Naive thymus-derived CD4-positive, alpha-beta T cell (primary cell): ENCODE data around the gene RBMX2. TPM values are rescaled to one million over a fixed set of nuclear protein-coding genes. Genes with fewer than 3 reads are reported as not detected.
"Not testable (repeated sequence)": the region's sequence is repeated elsewhere in the genome, so short reads cannot be mapped to it uniquely, and the experiment has no call there.

Experiments
- ATAC-seq: fragments of 150-1000 bp; cut with Tn5 transposase; 2 replicates; pipeline ENCODE4 v1.10.0; 2021; ENCODE audit warnings: mild to moderate bottlenecking, moderate library complexity
- CTCF ChIA-PET: fragments of 350-600 bp; sonication (Branson Sonifier 250); formaldehyde crosslinking; loops from one replicate; lab custom pipeline; 2021; ENCODE audit warnings: antibody characterized with exemption; lab: Charles Lee
- POLR2A ChIA-PET: fragments of 350-600 bp; sonication (Branson Sonifier 250); formaldehyde crosslinking; loops from one replicate; lab custom pipeline; 2021; ENCODE audit warnings: antibody characterized with exemption, inconsistent platforms; lab: Charles Lee
- DNase-seq, 9 donors: peaks; one replicate each; pipeline versions ENCODE4 v3.0.0 to v3.0.0-alpha.2; 2020 to 2022; ENCODE audit warnings: mixed read lengths in 1 of 9
- H3K27ac ChIP-seq: one replicate; pipeline ENCODE4 v1.7.0; 2013; ENCODE audit warnings: mild to moderate bottlenecking, low read depth, low read length, moderate library complexity
- H3K27me3 ChIP-seq, 2 donors: one replicate each; pipeline ENCODE4 v1.7.0; 2013; ENCODE audit warnings: low read length in 2 of 2, mild to moderate bottlenecking in 2 of 2, moderate library complexity in 2 of 2; ENCODE audit not compliant: control insufficient read depth in 2 of 2, insufficient read depth in 2 of 2
- H3K36me3 ChIP-seq, 3 experiments: 1 replicate in 2 of 3; 2 replicates in 1 of 3; pipeline ENCODE4 v1.7.0; 2013; ENCODE audit warnings: low read length in 3 of 3, mild to moderate bottlenecking in 3 of 3, moderate library complexity in 1 of 3; ENCODE audit not compliant: insufficient read depth in 3 of 3, control insufficient read depth in 2 of 3
- H3K4me1 ChIP-seq, 2 donors: one replicate each; pipeline ENCODE4 v1.7.0; 2013; ENCODE audit warnings: low read length in 2 of 2, mild to moderate bottlenecking in 2 of 2, moderate library complexity in 1 of 2; ENCODE audit not compliant: control insufficient read depth in 2 of 2, insufficient read depth in 2 of 2
- H3K4me3 ChIP-seq: 2 replicates; pipeline ENCODE4 v1.7.0; 2013; ENCODE audit warnings: mild to moderate bottlenecking, low read length
- H3K9me3 ChIP-seq, 3 experiments: 1 replicate in 2 of 3; 2 replicates in 1 of 3; pipeline ENCODE4 v1.7.0; 2013; ENCODE audit warnings: low read length in 3 of 3; ENCODE audit not compliant: control insufficient read depth in 2 of 3
- H3K27ac Mint-ChIP-seq, 9 donors: one replicate each; pipeline ENCODE4 v1.8.0; 2020 to 2022; ENCODE audit warnings: mixed read lengths in 9 of 9, mild to moderate bottlenecking in 8 of 9, moderate library complexity in 5 of 9, inconsistent platforms in 2 of 9
- H3K27me3 Mint-ChIP-seq, 5 donors: one replicate each; pipeline ENCODE4 v1.8.0; 2021 to 2022; ENCODE audit warnings: mixed read lengths in 5 of 5, mild to moderate bottlenecking in 1 of 5
- H3K36me3 Mint-ChIP-seq, 5 donors: one replicate each; pipeline ENCODE4 v1.8.0; 2020 to 2022; ENCODE audit warnings: mixed read lengths in 5 of 5, mild to moderate bottlenecking in 3 of 5, inconsistent platforms in 1 of 5
- H3K4me1 Mint-ChIP-seq, 7 donors: one replicate each; pipeline ENCODE4 v1.8.0; 2020 to 2022; ENCODE audit warnings: mixed read lengths in 7 of 7, mild to moderate bottlenecking in 3 of 7, inconsistent platforms in 1 of 7
- H3K4me3 Mint-ChIP-seq, 10 donors: one replicate each; pipeline ENCODE4 v1.8.0; 2020 to 2022; ENCODE audit warnings: mild to moderate bottlenecking in 10 of 10, mixed read lengths in 10 of 10, moderate library complexity in 6 of 10, inconsistent platforms in 2 of 10
- H3K9me3 Mint-ChIP-seq, 11 donors: one replicate each; pipeline ENCODE4 v1.8.0; 2020 to 2022; ENCODE audit warnings: mixed read lengths in 11 of 11, mild to moderate bottlenecking in 4 of 11, inconsistent platforms in 1 of 11, moderate library complexity in 1 of 11
- intact Hi-C, 2 donors: fragments of 100-400 bp; cut with micrococcal nuclease; formaldehyde crosslinking; loops; one replicate each; pipeline ENCODE4 v1.15.1; 2023
- polyA plus RNA-seq, 2 donors: library from polyadenylated mRNA; unstranded; fragments of 300-500 nt; fragmentation: Illumina TruSeq; gene quantifications; one replicate each; pipeline ENCODE4 v1.2.3, GENCODE V29; 2021
- total RNA-seq, 6 experiments: library from RNA in 5 of 6; stranded (reverse) in 5 of 6; gene quantifications; 1 replicate in 5 of 6; 2 replicates in 1 of 6; pipeline ENCODE4 v1.2.3 and lab custom pipeline; 2021 to 2026

Gene RBMX2
- total and polyA plus RNA-seq, 7 experiments from 2014 or later, result 14.9 to 31.4 (median 25.0) TPM

GRCh38 chrX:130418066-130418465, 16.3 kb downstream of the RBMX2 start:
- H3K27ac Mint-ChIP-seq, result no peak overlapping the region
- CTCF ChIA-PET, result no interaction called here

GRCh38 chrX:130418740-130419139, 17.0 kb downstream of the RBMX2 start:
- H3K36me3 Mint-ChIP-seq, result peaks cover 0 to 5% (median 0%) of the 10 kb centered on the region in 5 donors
- no peak overlapping the region for H3K4me3 ChIP-seq
- ChIA-PET POLR2A (no interaction called here), CTCF (interaction anchor here (0.6 kb wide), 1 partner anchor 463 kb away, joined by 3 read pairs; no protein-coding TSS in a partner anchor)
- H3K27ac ChIP-seq, result no peak overlapping the region
- H3K9me3 ChIP-seq, result no peaks in the 10 kb centered on the region
- no peak for DNase-seq
- no peak overlapping the region for H3K4me3 Mint-ChIP-seq
- H3K27ac Mint-ChIP-seq, result no peak overlapping the region
- peaks cover 0 to 2% (median 0%) of the 10 kb centered on the region in 5 donors for H3K27me3 Mint-ChIP-seq
- no peaks in the 10 kb centered on the region for H3K36me3 ChIP-seq
- intact Hi-C loops, result no loop called here
- H3K9me3 Mint-ChIP-seq, result no peaks in the 10 kb centered on the region
- H3K27me3 ChIP-seq, result no peaks in the 10 kb centered on the region
- H3K4me1 Mint-ChIP-seq, result no peaks in the 10 kb centered on the region
- no peak for ATAC-seq
- H3K4me1 ChIP-seq, result no peaks in the 10 kb centered on the region

More at GRCh38 chrX:130418066-130418465, 16.3 kb downstream of the RBMX2 start:
- Histone ChIP-seq H3K27me3 (no peaks in the 10 kb centered on the region), H3K27ac (no peak overlapping the region), H3K4me3 (no peak overlapping the region), H3K9me3 (no peaks in the 10 kb centered on the region), H3K36me3 (no peaks in the 10 kb centered on the region), H3K4me1 (no peaks in the 10 kb centered on the region)
- Mint-ChIP-seq H3K27me3 (no peaks in the 10 kb centered on the region), H3K9me3 (no peaks in the 10 kb centered on the region), H3K4me3 (no peak overlapping the region), H3K4me1 (no peaks in the 10 kb centered on the region), H3K36me3 (peaks cover 0 to 5% (median 0%) of the 10 kb centered on the region in 5 donors)
- POLR2A ChIA-PET, result no interaction called here
- DNase-seq (no peak), ATAC-seq (no peak)
- intact Hi-C loops, result no loop called here

- no peaks in the 10 kb centered on the region for H3K9me3 ChIP-seq
- H3K27me3 ChIP-seq, result no peaks in the 10 kb centered on the region
- no peaks in the 10 kb centered on the region for H3K4me1 Mint-ChIP-seq
- no peak overlapping the region for H3K27ac ChIP-seq
- H3K27ac Mint-ChIP-seq, result no peak overlapping the region
- DNase-seq (no peak), ATAC-seq (no peak)
- ChIA-PET POLR2A (no interaction called here), CTCF (no interaction called here)
- intact Hi-C loops, result no loop called here
- no peak overlapping the region for H3K4me3 Mint-ChIP-seq
- no peaks in the 10 kb centered on the region for H3K36me3 ChIP-seq
- H3K27me3 Mint-ChIP-seq, result peaks cover 0 to 2% (median 0%) of the 10 kb centered on the region in 5 donors
- peaks cover 0 to 3% (median 0%) of the 10 kb centered on the region in 5 donors for H3K36me3 Mint-ChIP-seq
- H3K4me1 ChIP-seq, result no peaks in the 10 kb centered on the region
- no peak overlapping the region for H3K4me3 ChIP-seq
- no peaks in the 10 kb centered on the region for H3K9me3 Mint-ChIP-seq
Observed at GRCh38 chrX:130419263-130419662, 17.5 kb downstream of the RBMX2 start.

- Mint-ChIP-seq H3K36me3 (no peaks in the 10 kb centered on the region), H3K4me3 (no peak overlapping the region), H3K27me3 (peaks cover 0 to 2% (median 0%) of the 10 kb centered on the region in 5 donors), H3K9me3 (no peaks in the 10 kb centered on the region), H3K27ac (no peak overlapping the region), H3K4me1 (no peaks in the 10 kb centered on the region)
- ATAC-seq, result no peak
- Histone ChIP-seq H3K27me3 (no peaks in the 10 kb centered on the region), H3K9me3 (no peaks in the 10 kb centered on the region), H3K4me1 (no peaks in the 10 kb centered on the region), H3K36me3 (no peaks in the 10 kb centered on the region), H3K27ac (no peak overlapping the region), H3K4me3 (no peak overlapping the region)
- DNase-seq, result no peak
- ChIA-PET POLR2A (no interaction called here), CTCF (no interaction called here)
- intact Hi-C loops, result no loop called here
Observed at GRCh38 chrX:130426531-130426930, 24.7 kb downstream of the RBMX2 start.

GRCh38 chrX:130429236-130429635, 27.4 kb downstream of the RBMX2 start:
- CTCF ChIA-PET, H3K4me1 ChIP-seq, H3K4me3 ChIP-seq, H3K4me1 Mint-ChIP-seq, POLR2A ChIA-PET, intact Hi-C loops, H3K27me3 Mint-ChIP-seq, H3K9me3 Mint-ChIP-seq, H3K4me3 Mint-ChIP-seq, H3K27ac ChIP-seq, H3K36me3 Mint-ChIP-seq, H3K27ac Mint-ChIP-seq, DNase-seq, H3K27me3 ChIP-seq, H3K9me3 ChIP-seq, H3K36me3 ChIP-seq, ATAC-seq: not testable (repeated sequence)

GRCh38 chrX:130435937-130436336, 34.1 kb downstream of the RBMX2 start:
- H3K36me3 Mint-ChIP-seq, result peaks cover 0 to 4% (median 0%) of the 10 kb centered on the region in 5 donors
- peaks cover 0 to 13% (median 3%) of the 10 kb centered on the region in 5 donors for H3K27me3 Mint-ChIP-seq
- ATAC-seq (no peak), DNase-seq (no peak)
- CTCF ChIA-PET, result no interaction called here
- Histone ChIP-seq H3K4me1 (no peaks in the 10 kb centered on the region), H3K27me3 (no peaks in the 10 kb centered on the region), H3K36me3 (no peaks in the 10 kb centered on the region), H3K4me3 (no peak overlapping the region), H3K9me3 (no peaks in the 10 kb centered on the region), H3K27ac (no peak overlapping the region)
- peaks cover 0 to 30% (median 10%) of the 10 kb centered on the region in 11 donors for H3K9me3 Mint-ChIP-seq
- H3K4me3 Mint-ChIP-seq, result no peak overlapping the region
- no peak overlapping the region for H3K27ac Mint-ChIP-seq
- POLR2A ChIA-PET, result no interaction called here
- H3K4me1 Mint-ChIP-seq, result no peaks in the 10 kb centered on the region
- intact Hi-C loops, result no loop called here

- Mint-ChIP-seq H3K27me3 (peaks cover 0 to 13% (median 3%) of the 10 kb centered on the region in 5 donors), H3K9me3 (peaks cover 0 to 31% (median 10%) of the 10 kb centered on the region in 11 donors)
- ATAC-seq, POLR2A ChIA-PET, H3K36me3 ChIP-seq, H3K27ac ChIP-seq, H3K4me3 ChIP-seq, H3K27ac Mint-ChIP-seq, intact Hi-C loops, H3K4me3 Mint-ChIP-seq, H3K4me1 ChIP-seq, H3K9me3 ChIP-seq, CTCF ChIA-PET, DNase-seq, H3K27me3 ChIP-seq, H3K4me1 Mint-ChIP-seq, H3K36me3 Mint-ChIP-seq: not testable (repeated sequence)
Observed at GRCh38 chrX:130437996-130438395, 36.2 kb downstream of the RBMX2 start.
